OCI-LY3 (cell line): Measurements from ENCODE around the gene NUP188.

Experiments used
- EZH2phosphoT487 ChIP-seq: fragments of 200-600 bp; shearing (Covaris generic); IDR thresholded peaks from 2 replicates; pipeline ENCODE4 v1.6.1; 2018; ENCODE audit warnings: antibody characterized with exemption, mixed run types, low read depth
- TF ChIP-seq, protein P1 (sequence below): fragments of 200-600, 300-600 bp; sonication (generic); IDR thresholded peaks from 2 replicates; pipeline ENCODE4 v1.5.1; 2014; ENCODE audit warnings: antibody characterized with exemption, low read length, low read depth

DNA sequence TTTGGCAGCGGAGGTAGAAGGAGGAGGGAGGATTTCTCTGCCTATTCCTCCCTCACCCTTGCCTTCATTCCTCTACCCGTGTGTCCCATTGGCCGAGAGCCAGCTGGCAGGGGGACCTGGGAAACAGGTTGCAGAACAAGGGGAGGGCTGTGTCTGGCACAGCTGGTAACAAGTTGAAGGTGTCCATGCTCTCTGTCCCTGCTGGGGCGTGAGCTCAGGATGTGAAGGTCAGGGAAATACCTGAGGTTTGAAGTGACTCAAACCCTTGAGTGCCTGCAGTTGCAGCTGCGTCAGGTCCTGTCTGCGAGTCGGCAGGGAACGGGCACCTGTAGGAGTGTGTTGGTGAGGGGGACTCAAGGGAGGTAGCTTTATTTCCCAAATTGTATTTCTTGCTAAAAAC lies 105.1 kb downstream of the NUP188 start:
- TF ChIP-seq, protein P1, sequence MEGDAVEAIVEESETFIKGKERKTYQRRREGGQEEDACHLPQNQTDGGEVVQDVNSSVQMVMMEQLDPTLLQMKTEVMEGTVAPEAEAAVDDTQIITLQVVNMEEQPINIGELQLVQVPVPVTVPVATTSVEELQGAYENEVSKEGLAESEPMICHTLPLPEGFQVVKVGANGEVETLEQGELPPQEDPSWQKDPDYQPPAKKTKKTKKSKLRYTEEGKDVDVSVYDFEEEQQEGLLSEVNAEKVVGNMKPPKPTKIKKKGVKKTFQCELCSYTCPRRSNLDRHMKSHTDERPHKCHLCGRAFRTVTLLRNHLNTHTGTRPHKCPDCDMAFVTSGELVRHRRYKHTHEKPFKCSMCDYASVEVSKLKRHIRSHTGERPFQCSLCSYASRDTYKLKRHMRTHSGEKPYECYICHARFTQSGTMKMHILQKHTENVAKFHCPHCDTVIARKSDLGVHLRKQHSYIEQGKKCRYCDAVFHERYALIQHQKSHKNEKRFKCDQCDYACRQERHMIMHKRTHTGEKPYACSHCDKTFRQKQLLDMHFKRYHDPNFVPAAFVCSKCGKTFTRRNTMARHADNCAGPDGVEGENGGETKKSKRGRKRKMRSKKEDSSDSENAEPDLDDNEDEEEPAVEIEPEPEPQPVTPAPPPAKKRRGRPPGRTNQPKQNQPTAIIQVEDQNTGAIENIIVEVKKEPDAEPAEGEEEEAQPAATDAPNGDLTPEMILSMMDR = no peak
- no peak for TF ChIP-seq EZH2phosphoT487
